Measurements from ENCODE around the gene MARCHF6.

The MARCHF6 gene

GRCh38 chr5:10323588-10324488, 29.7 kb upstream of the MARCHF6 start:
- TF ChIP-seq CTCF (IDR thresholded peaks at IDR 0.05; ENCODE audit: borderline replicate concordance, control extremely low read depth, extremely low read depth, insufficient read depth, missing control alignments), result no peak
- DNase-seq (ENCODE audit: low spot score), result no peak
- in situ Hi-C loops (cut with MboI; ENCODE audit: low sequenced_read_pairs, unreplicated experiment), result no loop called here

GRCh38 chr5:10324518-10325370, 28.8 kb upstream of the MARCHF6 start:
- no peak for TF ChIP-seq CTCF (IDR thresholded peaks at IDR 0.05; ENCODE audit: borderline replicate concordance, control extremely low read depth, extremely low read depth, insufficient read depth, missing control alignments)
- in situ Hi-C loops (cut with MboI; ENCODE audit: low sequenced_read_pairs, unreplicated experiment), result no loop called here
- no peak for DNase-seq (ENCODE audit: low spot score)

GRCh38 chr5:10328323-10328722, 25.2 kb upstream of the MARCHF6 start:
- DNase-seq (ENCODE audit: low spot score), result no peak
- in situ Hi-C loops (cut with MboI; ENCODE audit: low sequenced_read_pairs, unreplicated experiment), result no loop called here

GRCh38 chr5:10329446-10329819, 24.1 kb upstream of the MARCHF6 start:
- DNase-seq (ENCODE audit: low spot score), result no peak
- TF ChIP-seq CTCF (IDR thresholded peaks at IDR 0.05; ENCODE audit: borderline replicate concordance, control extremely low read depth, extremely low read depth, insufficient read depth, missing control alignments), result no peak
- in situ Hi-C loops (cut with MboI; ENCODE audit: low sequenced_read_pairs, unreplicated experiment), result no loop called here

More at GRCh38 chr5:10328323-10328722, 25.2 kb upstream of the MARCHF6 start:
- TF ChIP-seq CTCF (IDR thresholded peaks at IDR 0.05; ENCODE audit: borderline replicate concordance, control extremely low read depth, extremely low read depth, insufficient read depth, missing control alignments), result no peak

- in situ Hi-C loops (cut with MboI; ENCODE audit: low sequenced_read_pairs, unreplicated experiment), result no loop called here
- DNase-seq (ENCODE audit: low spot score), result no peak
- no peak for TF ChIP-seq CTCF (IDR thresholded peaks at IDR 0.05; ENCODE audit: borderline replicate concordance, control extremely low read depth, extremely low read depth, insufficient read depth, missing control alignments)
Observed at GRCh38 chr5:10329820-10330481, 23.5 kb upstream of the MARCHF6 start.

All from GM13976 (cell line).